Measurements from ENCODE around the gene SETD2. TPM values are rescaled to one million over a fixed set of nuclear protein-coding genes. Genes with fewer than 3 reads are reported as not detected.
"Not testable (repeated sequence)": the region's sequence is repeated elsewhere in the genome, so short reads cannot be mapped to it uniquely, and the experiment has no call there.

The SETD2 gene
- polyA plus RNA-seq, 3 donors = 3.1 to 22.4 (median 7.5) TPM

- H4K20me1 ChIP-seq (ENCODE audit: insufficient read depth, low read length); H3K27me3 ChIP-seq (ENCODE audit: control insufficient read depth in 2 of 2, insufficient read depth in 2 of 2, low read length in 2 of 2); H3K9ac ChIP-seq (ENCODE audit: insufficient read depth, low read length, poor library complexity, severe bottlenecking); H3K4me1 Mint-ChIP-seq; H3K4me3 ChIP-seq (replicated peaks in 1 of 3; ENCODE audit: low read depth in 2 of 3, low read length in 3 of 3); DNase-seq; H3K9me3 Mint-ChIP-seq; H3K27me3 Mint-ChIP-seq (ENCODE audit: low read depth in 3 of 3); H3K4me3 Mint-ChIP-seq; H3K4me2 ChIP-seq (replicated peaks; ENCODE audit: extremely low read depth, low read length, poor library complexity, severe bottlenecking); H2AFZ ChIP-seq (ENCODE audit: insufficient read depth, low read depth, low read length, poor library complexity, severe bottlenecking); H3K27ac ChIP-seq (ENCODE audit: low read depth in 1 of 2, low read length in 2 of 2); H3K9me3 ChIP-seq (replicated peaks in 1 of 2; ENCODE audit: control insufficient read depth in 1 of 2, insufficient read depth in 1 of 2, low read length in 2 of 2); H3K27ac Mint-ChIP-seq; intact Hi-C loops (cut with micrococcal nuclease); H3K4me1 ChIP-seq (ENCODE audit: control insufficient read depth in 1 of 2, insufficient read depth in 2 of 2, low read length in 2 of 2); H3K79me2 ChIP-seq (ENCODE audit: insufficient read depth, low read length): not testable (repeated sequence)
- WGBS (ENCODE audit: insufficient coverage) = 95% methylated on average over 2 of the region's 12 CpGs
- peaks cover 0 to 26% of the 10 kb centered on the region in 2 donors for H3K36me3 ChIP-seq (replicated peaks in 1 of 2; ENCODE audit: control insufficient read depth in 1 of 2, insufficient read depth in 2 of 2, low read length in 2 of 2)
- H3K36me3 Mint-ChIP-seq = peaks cover 17 to 23% of the 10 kb centered on the region in 2 donors
These were observed 16.1 kb upstream of the SETD2 start for GRCh38 chr3:47180011-47180410.

DNA sequence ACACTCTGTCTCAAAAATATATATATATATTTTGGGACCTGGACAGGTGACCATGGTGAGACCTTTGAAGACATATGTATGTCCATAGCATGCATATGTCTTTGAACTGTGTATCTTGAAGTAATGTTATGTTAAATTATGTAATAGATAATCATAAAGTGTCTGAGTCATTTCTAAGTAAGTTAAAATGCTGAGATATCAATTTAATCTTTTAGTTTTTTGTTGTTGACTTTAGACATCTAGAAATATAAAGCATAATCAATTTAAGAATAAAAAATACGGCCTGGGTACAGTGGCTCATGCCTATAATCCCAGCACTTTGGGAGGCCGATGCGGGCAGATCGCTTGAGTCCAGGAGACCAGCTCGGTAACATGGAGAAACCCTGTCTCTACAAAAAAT is 12.7 kb upstream of the SETD2 start:
- Histone ChIP-seq H3K4me1 (ENCODE audit: control insufficient read depth in 1 of 2, insufficient read depth in 2 of 2, low read length in 2 of 2) (no peaks in the 10 kb centered on the region), H3K9ac (ENCODE audit: insufficient read depth, low read length, poor library complexity, severe bottlenecking) (no peak overlapping the region), H3K27ac (ENCODE audit: low read depth in 1 of 2, low read length in 2 of 2) (no peak overlapping the region), H4K20me1 (ENCODE audit: insufficient read depth, low read length) (no peaks in the 10 kb centered on the region), H3K4me3 (replicated peaks in 1 of 3; ENCODE audit: low read depth in 2 of 3, low read length in 3 of 3) (no peak overlapping the region), H2AFZ (ENCODE audit: insufficient read depth, low read depth, low read length, poor library complexity, severe bottlenecking) (no peak overlapping the region), H3K36me3 (replicated peaks in 1 of 2; ENCODE audit: control insufficient read depth in 1 of 2, insufficient read depth in 2 of 2, low read length in 2 of 2) (peaks cover 3 to 37% of the 10 kb centered on the region in 2 donors), H3K4me2 (replicated peaks; ENCODE audit: extremely low read depth, low read length, poor library complexity, severe bottlenecking) (no peak overlapping the region), H3K27me3 (ENCODE audit: control insufficient read depth in 2 of 2, insufficient read depth in 2 of 2, low read length in 2 of 2) (no peaks in the 10 kb centered on the region), H3K9me3 (replicated peaks in 1 of 2; ENCODE audit: control insufficient read depth in 1 of 2, insufficient read depth in 1 of 2, low read length in 2 of 2) (no peaks in the 10 kb centered on the region), H3K79me2 (ENCODE audit: insufficient read depth, low read length) (no peaks in the 10 kb centered on the region)
- intact Hi-C loops (cut with micrococcal nuclease) = no loop called here
- WGBS (ENCODE audit: insufficient coverage) = no CpG with 5 or more reads among the region's 5 CpGs
- Mint-ChIP-seq H3K36me3 (peaks cover 29 to 39% of the 10 kb centered on the region in 2 donors), H3K27me3 (ENCODE audit: low read depth in 3 of 3) (peaks cover 0 to 1% (median 0%) of the 10 kb centered on the region in 3 donors), H3K27ac (no peak overlapping the region), H3K9me3 (no peaks in the 10 kb centered on the region), H3K4me1 (no peaks in the 10 kb centered on the region), H3K4me3 (no peak overlapping the region)
- no peak for TF ChIP-seq CTCF (IDR thresholded peaks at IDR 0.05)
- no peak for DNase-seq
